Effector memory CD4-positive, alpha-beta T cell (primary cell): ENCODE data around the gene CA9.

Source experiments
- DNase-seq, 3 donors: peaks; one replicate each; pipeline ENCODE4 v3.0.0-alpha.2; 2020
- H3K27ac ChIP-seq: 2 replicates; pipeline ENCODE4 v1.7.0; 2013; ENCODE audit warnings: mild to moderate bottlenecking, low read length, moderate library complexity; ENCODE audit not compliant: insufficient read depth, poor library complexity, severe bottlenecking
- H3K27me3 ChIP-seq: replicated peaks from 2 replicates; pipeline ENCODE4 v1.7.0; 2013; ENCODE audit warnings: mild to moderate bottlenecking, low read length; ENCODE audit not compliant: insufficient read depth, control insufficient read depth, poor library complexity, severe bottlenecking
- H3K36me3 ChIP-seq: 2 replicates; pipeline ENCODE4 v1.7.0; 2013; ENCODE audit warnings: mild to moderate bottlenecking, low read length, moderate library complexity; ENCODE audit not compliant: control insufficient read depth, insufficient read depth
- H3K4me1 ChIP-seq: 2 replicates; pipeline ENCODE4 v1.7.0; 2013; ENCODE audit warnings: low read length, mild to moderate bottlenecking; ENCODE audit not compliant: control insufficient read depth, insufficient read depth, poor library complexity, severe bottlenecking
- H3K4me3 ChIP-seq: 2 replicates; pipeline ENCODE4 v1.7.0; 2013; ENCODE audit warnings: low read length, low read depth, mild to moderate bottlenecking; ENCODE audit not compliant: insufficient read depth, poor library complexity, severe bottlenecking
- H3K9me3 ChIP-seq: 2 replicates; pipeline ENCODE4 v1.7.0; 2013; ENCODE audit warnings: mild to moderate bottlenecking, low read length, moderate library complexity; ENCODE audit not compliant: control insufficient read depth

Gene CA9

DNA sequence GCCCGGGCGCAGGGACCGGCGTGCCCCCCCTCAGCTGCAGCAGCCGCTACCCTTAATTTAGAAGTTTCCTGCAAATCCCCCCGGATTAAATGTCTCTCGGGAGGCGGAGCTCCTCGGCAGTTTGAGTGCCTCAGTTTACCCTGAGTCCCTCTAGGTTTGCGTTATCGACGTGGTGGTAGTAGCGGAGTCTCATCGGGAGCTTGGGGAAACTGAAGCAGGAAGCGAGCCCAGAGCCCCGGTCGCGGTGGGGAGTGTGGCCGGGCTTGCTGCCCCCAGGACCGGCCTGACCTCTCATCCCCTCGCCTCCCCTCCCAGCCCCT, 16.5 kb downstream of the CA9 start:
- no peak for DNase-seq
- peak overlapping the region; percentile 78 for H3K4me3 ChIP-seq
- no peaks in the 10 kb centered on the region for H3K27me3 ChIP-seq
- no peaks in the 10 kb centered on the region for H3K36me3 ChIP-seq
- no peak overlapping the region for H3K27ac ChIP-seq
- H3K9me3 ChIP-seq, result no peaks in the 10 kb centered on the region
- H3K4me1 ChIP-seq, result peaks cover 9% of the 10 kb centered on the region

DNA sequence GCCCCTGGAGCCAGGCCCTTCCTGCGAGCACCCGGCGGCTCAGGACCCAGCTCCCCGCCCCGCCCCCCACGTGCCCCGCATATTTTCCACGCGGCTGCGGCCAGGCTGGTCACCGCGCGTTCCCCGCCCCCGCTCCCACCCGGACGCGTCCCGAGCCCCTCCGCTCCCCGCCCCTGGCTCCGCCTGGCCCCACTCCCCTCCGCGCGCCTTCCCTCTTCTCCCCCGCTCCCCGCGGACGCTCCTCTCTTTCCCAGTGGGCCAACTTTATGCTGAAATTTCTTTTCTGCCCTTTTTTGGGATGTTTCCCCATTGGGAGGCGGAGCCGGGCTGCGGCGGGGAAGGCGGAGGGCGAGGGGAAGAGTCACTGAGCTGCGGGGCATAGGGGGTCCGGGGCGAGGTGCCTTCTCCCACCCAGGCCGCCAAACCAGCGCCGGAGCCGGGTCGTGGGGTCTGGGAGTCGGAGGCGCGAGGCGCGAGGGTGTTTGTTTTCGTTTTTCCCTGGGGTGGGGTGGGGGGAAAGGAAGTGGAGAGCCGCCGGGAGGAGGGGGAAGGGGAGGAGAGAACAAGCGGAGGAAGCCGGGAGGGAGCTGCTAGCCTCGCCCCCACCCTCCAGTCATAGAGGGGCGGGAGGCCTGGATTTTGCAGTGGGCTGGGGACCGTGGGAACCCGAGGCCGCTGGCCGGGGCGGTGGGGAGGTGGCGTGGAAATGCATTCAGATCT, 17.0 kb downstream of the CA9 start:
- Histone ChIP-seq H3K27ac (peak overlapping the region; percentile 45), H3K9me3 (no peaks in the 10 kb centered on the region), H3K36me3 (no peaks in the 10 kb centered on the region), H3K4me3 (peak overlapping the region; percentile 78), H3K27me3 (no peaks in the 10 kb centered on the region), H3K4me1 (peaks cover 9% of the 10 kb centered on the region)
- DNase-seq, result peak in 1 of 3 donors; percentile 9

DNA sequence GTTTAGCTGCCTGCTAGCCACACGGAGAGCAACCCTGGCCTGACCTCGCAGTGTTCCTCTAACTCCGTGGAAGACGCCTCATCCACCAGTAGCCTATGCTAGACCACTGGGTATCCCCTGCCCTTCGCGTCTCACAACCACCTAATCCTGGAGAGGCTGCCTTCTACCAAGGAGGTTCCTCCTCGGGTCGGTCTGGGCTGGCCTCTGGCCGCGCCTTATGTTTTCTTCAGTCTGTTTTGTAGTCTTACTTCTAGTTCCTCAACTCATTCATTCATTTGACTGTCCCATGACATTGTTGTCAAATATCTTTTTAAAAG, 17.6 kb downstream of the CA9 start:
- Histone ChIP-seq H3K27ac (peak overlapping the region; percentile 45), H3K4me3 (peak overlapping the region; percentile 78), H3K4me1 (peaks cover 9% of the 10 kb centered on the region), H3K36me3 (peaks cover 2% of the 10 kb centered on the region), H3K9me3 (no peaks in the 10 kb centered on the region), H3K27me3 (no peaks in the 10 kb centered on the region)
- no peak for DNase-seq

DNA sequence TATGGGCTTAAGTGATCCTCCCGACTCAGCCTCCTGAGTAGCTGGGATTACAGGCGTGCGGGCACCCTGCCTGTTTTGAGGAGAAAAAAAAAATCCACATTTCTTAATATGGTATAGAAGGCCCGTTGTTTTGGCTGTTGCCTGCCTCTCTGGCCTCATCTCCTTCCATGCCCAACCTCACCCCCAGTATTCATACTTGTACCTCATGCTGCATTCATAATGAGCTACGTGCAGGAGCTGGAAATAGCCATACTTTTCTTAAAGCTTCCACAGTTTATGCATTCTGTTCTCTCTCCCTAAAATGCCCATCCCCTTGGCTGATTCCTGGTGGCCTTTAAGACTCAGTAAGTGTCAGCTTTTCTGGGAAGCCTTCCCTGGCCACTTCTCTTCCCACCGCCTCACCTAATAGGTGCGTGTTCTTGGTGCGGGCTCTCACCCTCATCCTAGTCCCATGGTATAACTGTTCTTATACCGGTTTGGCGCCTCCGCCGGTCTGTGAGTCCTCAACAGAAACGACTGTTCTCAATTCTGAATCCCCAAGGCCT, 18.1 kb downstream of the CA9 start:
- peaks cover 14% of the 10 kb centered on the region for H3K4me1 ChIP-seq
- no peaks in the 10 kb centered on the region for H3K9me3 ChIP-seq
- DNase-seq, result no peak
- H3K27me3 ChIP-seq, result no peaks in the 10 kb centered on the region
- no peak overlapping the region for H3K27ac ChIP-seq
- H3K36me3 ChIP-seq, result peaks cover 4% of the 10 kb centered on the region
- H3K4me3 ChIP-seq, result no peak overlapping the region

DNA sequence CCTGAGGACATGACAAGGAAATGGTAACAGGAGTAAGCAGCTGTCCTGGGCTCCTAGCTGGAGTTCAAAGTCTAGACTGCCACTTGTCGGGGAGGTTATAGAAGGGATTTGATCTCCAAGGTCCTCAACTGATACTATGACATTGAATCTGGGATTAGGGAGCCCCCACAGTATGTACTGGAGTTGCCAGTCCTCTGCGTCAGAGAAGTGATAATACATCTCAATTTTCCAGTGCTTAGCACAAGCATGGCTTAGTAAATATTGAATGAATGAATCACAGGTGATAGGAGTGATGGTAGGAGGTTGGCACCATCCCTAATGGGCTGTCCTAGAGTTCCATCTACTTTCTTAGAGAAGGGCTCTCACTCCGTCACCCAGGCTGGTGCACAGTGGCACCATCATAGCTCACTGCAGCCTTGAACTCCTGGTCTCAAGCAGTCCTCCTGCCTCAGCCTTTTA, 22.2 kb downstream of the CA9 start:
- no peak overlapping the region for H3K4me3 ChIP-seq
- H3K36me3 ChIP-seq, result peaks cover 43% of the 10 kb centered on the region
- peaks cover 9% of the 10 kb centered on the region for H3K4me1 ChIP-seq
- no peaks in the 10 kb centered on the region for H3K9me3 ChIP-seq
- DNase-seq, result no peak
- no peak overlapping the region for H3K27ac ChIP-seq
- no peaks in the 10 kb centered on the region for H3K27me3 ChIP-seq

DNA sequence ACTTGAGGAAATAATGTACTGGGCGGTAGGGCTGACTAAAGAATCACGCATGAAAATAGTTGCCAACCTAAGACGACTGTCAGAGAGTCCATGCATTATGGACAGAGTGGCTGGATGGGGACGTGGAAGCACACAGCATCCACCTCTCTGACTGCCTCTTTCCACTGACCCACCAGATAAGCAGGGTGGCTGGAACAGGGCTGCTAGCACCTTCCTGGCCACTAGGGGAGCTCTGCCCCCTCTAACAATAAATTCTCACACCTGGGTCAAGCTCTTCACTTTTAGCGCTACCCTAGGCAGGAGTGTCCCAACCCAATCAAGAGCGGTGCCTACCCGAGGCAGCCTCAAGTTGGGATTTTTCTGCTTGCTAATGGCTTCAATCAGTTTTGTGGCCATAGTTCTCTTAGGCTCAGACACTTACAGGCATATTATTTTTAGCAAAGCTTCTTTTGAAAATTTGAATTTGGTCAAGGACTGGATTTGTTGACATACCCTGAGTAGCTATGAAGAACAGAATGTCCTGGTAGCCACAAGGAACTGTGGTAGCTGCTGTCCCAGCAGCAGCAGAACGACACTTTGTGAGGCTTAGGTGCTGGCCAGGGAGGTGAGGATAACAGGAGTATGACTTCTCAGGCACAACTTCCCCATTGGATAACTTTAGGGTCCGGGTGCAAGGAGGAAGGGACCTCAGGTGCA, 22.9 kb downstream of the CA9 start:
- Histone ChIP-seq H3K9me3 (no peaks in the 10 kb centered on the region), H3K4me1 (peaks cover 6% of the 10 kb centered on the region), H3K4me3 (no peak overlapping the region), H3K27me3 (no peaks in the 10 kb centered on the region), H3K36me3 (peaks cover 50% of the 10 kb centered on the region), H3K27ac (no peak overlapping the region)
- DNase-seq, result peak; percentile 40 to 42 (median 41)

DNA sequence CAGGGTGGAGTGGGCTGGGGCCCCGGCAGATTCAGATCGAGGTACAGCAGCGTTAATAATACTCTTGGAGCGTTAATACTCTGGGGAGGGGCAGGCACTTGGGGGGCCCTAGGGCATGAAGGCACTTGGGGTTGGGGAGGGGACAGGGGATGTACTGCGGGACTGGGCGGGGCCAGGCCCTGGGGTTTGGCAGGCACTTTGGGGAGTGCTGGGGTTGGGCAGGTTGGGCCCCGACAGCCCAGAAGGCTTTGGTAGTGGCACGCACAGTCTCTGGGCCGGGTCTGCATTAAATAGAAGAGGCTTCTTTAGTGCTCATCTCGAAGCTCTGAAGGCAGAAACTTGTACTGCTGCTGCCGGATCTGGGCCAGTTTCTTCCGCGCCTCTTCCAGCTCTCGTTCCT, 23.8 kb downstream of the CA9 start:
- Histone ChIP-seq H3K36me3 (peaks cover 53% of the 10 kb centered on the region), H3K9me3 (no peaks in the 10 kb centered on the region), H3K27me3 (no peaks in the 10 kb centered on the region), H3K4me1 (peaks cover 6% of the 10 kb centered on the region), H3K27ac (no peak overlapping the region), H3K4me3 (no peak overlapping the region)
- no peak for DNase-seq

DNA sequence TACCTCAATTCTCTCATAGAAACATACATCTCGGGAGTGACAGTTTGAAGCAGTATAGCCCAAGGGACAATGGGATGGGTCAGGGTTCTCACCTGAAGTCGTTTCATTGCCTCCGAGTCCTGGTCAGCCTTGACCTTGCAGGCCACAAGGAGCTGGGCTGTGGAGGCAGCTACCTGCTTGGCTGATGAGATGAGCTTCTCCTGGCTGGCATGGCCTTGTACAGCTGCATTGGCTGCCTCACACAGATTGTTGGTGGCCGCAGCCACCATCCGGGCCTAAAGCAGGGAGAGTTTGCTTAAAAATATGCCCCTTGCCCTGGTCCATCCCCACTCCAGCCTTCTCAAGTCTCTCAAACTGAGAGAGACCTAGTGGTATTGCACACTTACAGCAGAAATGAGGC, 24.5 kb downstream of the CA9 start:
- Histone ChIP-seq H3K36me3 (peaks cover 61% of the 10 kb centered on the region), H3K9me3 (no peaks in the 10 kb centered on the region), H3K27me3 (no peaks in the 10 kb centered on the region), H3K27ac (no peak overlapping the region), H3K4me1 (peaks cover 6% of the 10 kb centered on the region), H3K4me3 (no peak overlapping the region)
- no peak for DNase-seq

DNA sequence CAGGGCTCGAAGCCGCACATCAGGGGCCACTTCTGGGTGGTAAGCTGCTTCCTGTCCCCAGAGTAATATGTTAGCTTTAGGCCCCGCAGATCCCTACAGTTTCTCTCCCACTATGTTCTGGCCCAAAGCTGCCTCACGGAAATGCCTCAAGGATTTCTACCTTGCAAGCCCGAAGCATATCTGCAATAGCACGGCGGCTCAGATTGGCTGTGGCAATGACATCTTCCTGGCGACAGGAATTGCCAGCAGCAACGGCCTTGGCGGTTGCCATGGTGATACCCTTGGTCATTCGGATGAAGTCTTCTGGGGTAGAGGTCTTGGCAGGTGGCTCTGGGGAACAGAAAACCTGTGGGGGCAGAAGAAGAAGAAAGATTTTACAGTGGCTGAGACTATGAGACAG, 26.3 kb downstream of the CA9 start:
- no peak for DNase-seq
- no peaks in the 10 kb centered on the region for H3K27me3 ChIP-seq
- no peak overlapping the region for H3K4me3 ChIP-seq
- H3K9me3 ChIP-seq, result no peaks in the 10 kb centered on the region
- H3K27ac ChIP-seq, result no peak overlapping the region
- peaks cover 79% of the 10 kb centered on the region for H3K36me3 ChIP-seq
- H3K4me1 ChIP-seq, result peaks cover 6% of the 10 kb centered on the region

DNA sequence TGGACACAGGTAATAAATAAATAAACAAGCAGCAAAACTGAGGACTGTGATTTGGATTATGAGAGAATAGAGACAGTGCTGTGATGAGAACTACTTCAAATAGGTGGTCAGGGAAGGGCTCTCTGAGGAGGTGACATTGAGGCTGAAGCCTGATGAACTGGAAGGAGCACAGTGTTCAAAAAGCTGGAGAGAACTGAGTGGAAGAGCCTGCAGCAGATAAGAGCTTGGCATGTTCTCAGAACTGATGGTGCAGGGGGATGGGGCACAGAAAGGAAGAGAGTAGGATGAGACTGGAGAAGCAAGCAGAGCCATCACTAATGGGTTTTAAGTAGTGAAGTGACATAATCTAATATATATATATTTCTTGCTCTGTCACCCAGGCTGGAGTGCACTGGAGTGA, 27.2 kb downstream of the CA9 start:
- Histone ChIP-seq H3K4me1 (peaks cover 6% of the 10 kb centered on the region), H3K27me3 (no peaks in the 10 kb centered on the region), H3K4me3 (no peak overlapping the region), H3K36me3 (peaks cover 88% of the 10 kb centered on the region), H3K9me3 (no peaks in the 10 kb centered on the region), H3K27ac (no peak overlapping the region)
- DNase-seq, result no peak
